Measurements from ENCODE around the gene SEPTIN1. TPM values are rescaled to one million over a fixed set of nuclear protein-coding genes. Genes with fewer than 3 reads are reported as not detected.

SEPTIN1 gene
- total RNA-seq, 2 experiments from 2014 or later: 133 to 181 TPM

DNA sequence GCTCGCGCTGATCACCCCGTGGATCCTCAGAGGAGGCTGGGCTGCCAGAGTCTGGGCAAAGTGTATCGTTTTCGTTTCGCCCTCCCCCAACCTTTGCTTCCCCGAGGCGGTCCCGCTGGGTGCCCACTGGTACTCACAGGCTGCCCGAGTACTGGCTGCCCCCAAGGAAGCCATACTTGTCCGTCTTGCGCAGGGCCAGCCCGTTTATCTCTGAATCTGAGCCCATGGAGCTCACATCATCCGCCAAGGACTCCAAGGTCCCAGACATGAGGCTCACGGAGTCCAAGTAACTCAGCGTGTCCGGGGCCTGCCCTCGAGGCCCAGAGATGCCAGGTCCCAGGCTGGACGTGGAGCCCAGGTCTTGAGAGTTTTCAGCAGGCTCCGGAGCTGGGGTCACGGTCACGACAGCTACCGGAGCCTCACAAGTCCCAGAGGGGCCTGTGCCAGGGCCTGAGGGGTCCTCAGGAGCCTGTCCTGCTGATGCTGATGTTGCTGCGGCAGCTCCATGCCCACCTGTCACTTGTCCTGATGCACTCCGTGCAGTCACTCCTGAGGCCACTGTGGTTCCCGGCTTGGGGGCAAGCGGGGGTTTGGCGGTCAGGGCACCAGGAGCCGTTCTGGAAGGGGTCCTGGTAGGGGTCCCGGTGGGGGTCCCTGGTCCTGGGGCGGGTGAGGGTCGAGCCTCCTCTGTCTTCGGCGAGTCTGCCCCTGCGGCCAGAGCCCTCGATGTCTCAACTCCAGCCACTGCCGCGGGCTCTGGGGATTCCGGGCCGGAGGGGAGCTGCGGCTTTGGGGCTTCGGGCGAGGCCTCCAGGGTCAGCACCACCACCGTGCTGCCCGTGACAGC lies 13.0 kb downstream of the SEPTIN1 start:
- intact Hi-C loops (cut with micrococcal nuclease; ENCODE audit: unreplicated experiment): no loop called here

DNA sequence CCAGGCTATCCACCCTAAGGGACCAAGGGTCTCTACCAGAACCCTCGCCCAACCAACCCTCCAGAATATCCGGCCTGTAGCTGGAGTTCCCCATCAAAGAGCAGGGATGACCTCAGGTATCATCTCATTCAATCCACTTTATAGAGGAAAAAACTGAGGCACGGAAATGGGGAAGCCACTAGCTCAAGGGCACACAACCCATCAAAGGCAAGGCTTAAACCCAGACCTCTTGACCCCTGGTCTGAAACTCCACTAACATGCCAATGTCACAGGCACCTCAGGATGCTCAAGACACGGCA lies 13.6 kb downstream of the SEPTIN1 start:
- no peak for TF ChIP-seq EZH2phosphoT487 (IDR thresholded peaks at IDR 0.05; ENCODE audit: borderline replicate concordance, low read depth, low read length)
- TF ChIP-seq, protein P1, sequence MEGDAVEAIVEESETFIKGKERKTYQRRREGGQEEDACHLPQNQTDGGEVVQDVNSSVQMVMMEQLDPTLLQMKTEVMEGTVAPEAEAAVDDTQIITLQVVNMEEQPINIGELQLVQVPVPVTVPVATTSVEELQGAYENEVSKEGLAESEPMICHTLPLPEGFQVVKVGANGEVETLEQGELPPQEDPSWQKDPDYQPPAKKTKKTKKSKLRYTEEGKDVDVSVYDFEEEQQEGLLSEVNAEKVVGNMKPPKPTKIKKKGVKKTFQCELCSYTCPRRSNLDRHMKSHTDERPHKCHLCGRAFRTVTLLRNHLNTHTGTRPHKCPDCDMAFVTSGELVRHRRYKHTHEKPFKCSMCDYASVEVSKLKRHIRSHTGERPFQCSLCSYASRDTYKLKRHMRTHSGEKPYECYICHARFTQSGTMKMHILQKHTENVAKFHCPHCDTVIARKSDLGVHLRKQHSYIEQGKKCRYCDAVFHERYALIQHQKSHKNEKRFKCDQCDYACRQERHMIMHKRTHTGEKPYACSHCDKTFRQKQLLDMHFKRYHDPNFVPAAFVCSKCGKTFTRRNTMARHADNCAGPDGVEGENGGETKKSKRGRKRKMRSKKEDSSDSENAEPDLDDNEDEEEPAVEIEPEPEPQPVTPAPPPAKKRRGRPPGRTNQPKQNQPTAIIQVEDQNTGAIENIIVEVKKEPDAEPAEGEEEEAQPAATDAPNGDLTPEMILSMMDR (conservative IDR thresholded peaks at IDR 0.05; ENCODE audit: low read length): no peak
- no peak overlapping the region for H2AFZ ChIP-seq (ENCODE audit: low read length)
- H3K9me2 ChIP-seq (ENCODE audit: insufficient read depth, low read length): no peaks in the 10 kb centered on the region
- peaks cover 20% of the 10 kb centered on the region for H4K20me1 ChIP-seq (ENCODE audit: insufficient read depth, low read length)
- H3K4me2 ChIP-seq (ENCODE audit: low read length): peak overlapping the region; percentile 97
- no peaks in the 10 kb centered on the region for H3K9me3 ChIP-seq (ENCODE audit: low read length)
- no peak for DNase-seq (ENCODE audit: low spot score)
- peaks cover 49% of the 10 kb centered on the region for H3K4me1 ChIP-seq (ENCODE audit: insufficient read depth, low read length, poor library complexity, severe bottlenecking)
- H3K79me2 ChIP-seq (ENCODE audit: insufficient read depth, low read depth, low read length): peaks cover 58% of the 10 kb centered on the region
- ChIA-PET CTCF (ENCODE audit: unreplicated experiment) (no interaction called here), POLR2A (interaction anchor here (1.2 to 1.5 kb wide), 3 partner anchors 12 to 27 kb away, joined by 3 to 5 read pairs (median 4); partner anchors contain the start of genes SEPTIN1 and ZNF48)
- peaks cover 53% of the 10 kb centered on the region for H3K36me3 ChIP-seq (ENCODE audit: insufficient read depth, low read length)
- peak overlapping the region; percentile 99 for H3K4me3 ChIP-seq (ENCODE audit: low read depth, low read length, poor library complexity, severe bottlenecking)
- H3K27ac ChIP-seq (ENCODE audit: low read depth, low read length, poor library complexity, severe bottlenecking): peak overlapping the region; percentile 26
- BruUV-seq (replicated peaks): no TSS peak
- intact Hi-C loops (cut with micrococcal nuclease; ENCODE audit: unreplicated experiment): no loop called here

More for the DNA sequence above, 13.0 kb downstream of the SEPTIN1 start:
- Histone ChIP-seq H3K36me3 (ENCODE audit: insufficient read depth, low read length) (peaks cover 48% of the 10 kb centered on the region), H3K9me2 (ENCODE audit: insufficient read depth, low read length) (no peaks in the 10 kb centered on the region), H3K4me2 (ENCODE audit: low read length) (peak overlapping the region; percentile 97), H3K4me1 (ENCODE audit: insufficient read depth, low read length, poor library complexity, severe bottlenecking) (peaks cover 50% of the 10 kb centered on the region), H3K27ac (ENCODE audit: low read depth, low read length, poor library complexity, severe bottlenecking) (peak overlapping the region; percentile 26), H2AFZ (ENCODE audit: low read length) (no peak overlapping the region), H4K20me1 (ENCODE audit: insufficient read depth, low read length) (peaks cover 20% of the 10 kb centered on the region), H3K9me3 (ENCODE audit: low read length) (no peaks in the 10 kb centered on the region), H3K4me3 (ENCODE audit: low read depth, low read length, poor library complexity, severe bottlenecking) (peak overlapping the region; percentile 99), H3K79me2 (ENCODE audit: insufficient read depth, low read depth, low read length) (peaks cover 56% of the 10 kb centered on the region)
- BruUV-seq (replicated peaks): no TSS peak
- CTCF ChIA-PET (ENCODE audit: unreplicated experiment): no interaction called here
- no peak for TF ChIP-seq EZH2phosphoT487 (IDR thresholded peaks at IDR 0.05; ENCODE audit: borderline replicate concordance, low read depth, low read length)
- TF ChIP-seq, protein P1 (conservative IDR thresholded peaks at IDR 0.05; ENCODE audit: low read length): no peak
- POLR2A ChIA-PET: interaction anchor here (1.2 to 1.7 kb wide), 4 partner anchors 11 to 27 kb away, joined by 3 to 9 read pairs (median 4); partner anchors contain the start of genes SEPTIN1 and ZNF48
- DNase-seq (ENCODE audit: low spot score): no peak

Data from OCI-LY7 (cell line).